Effector memory CD8-positive, alpha-beta T cell (primary cell): Measurements from ENCODE around the gene ZMYM4.

Experiments used
- ATAC-seq: fragments of 150-1000 bp; cut with Tn5 transposase; replicated peaks from 2 replicates; pipeline ENCODE4 v1.10.0; 2021; ENCODE audit warnings: mild to moderate bottlenecking, moderate library complexity
- DNase-seq, 3 experiments: peaks; one replicate each; pipeline ENCODE4 v3.0.0; 2021
- H3K27ac Mint-ChIP-seq, 2 donors: one replicate each; pipeline ENCODE4 v1.8.0; 2022; ENCODE audit warnings: mild to moderate bottlenecking in 2 of 2, mixed read lengths in 2 of 2, moderate library complexity in 2 of 2
- H3K27me3 Mint-ChIP-seq, 2 donors: one replicate each; pipeline ENCODE4 v1.8.0; 2022; ENCODE audit warnings: mixed read lengths in 2 of 2
- H3K36me3 Mint-ChIP-seq: one replicate; pipeline ENCODE4 v1.8.0; 2022; ENCODE audit warnings: mild to moderate bottlenecking, moderate library complexity, mixed read lengths; ENCODE audit not compliant: insufficient read depth
- H3K4me1 Mint-ChIP-seq, 2 donors: one replicate each; pipeline ENCODE4 v1.8.0; 2022; ENCODE audit warnings: low read depth in 2 of 2, mixed read lengths in 2 of 2
- H3K4me3 Mint-ChIP-seq, 2 donors: one replicate each; pipeline ENCODE4 v1.8.0; 2022; ENCODE audit warnings: mild to moderate bottlenecking in 2 of 2, mixed read lengths in 2 of 2, moderate library complexity in 2 of 2
- H3K9me3 Mint-ChIP-seq, 2 donors: one replicate each; pipeline ENCODE4 v1.8.0; 2022; ENCODE audit warnings: mixed read lengths in 2 of 2

ZMYM4 gene

GRCh38 chr1:35407743-35408142 is 139.2 kb downstream of the ZMYM4 start:
- no peaks in the 10 kb centered on the region for H3K4me1 Mint-ChIP-seq
- H3K9me3 Mint-ChIP-seq = no peaks in the 10 kb centered on the region
- no peaks in the 10 kb centered on the region for H3K27me3 Mint-ChIP-seq
- H3K36me3 Mint-ChIP-seq = peaks cover 39% of the 10 kb centered on the region
- ATAC-seq (no peak), DNase-seq (no peak)
- H3K4me3 Mint-ChIP-seq = no peak overlapping the region
- H3K27ac Mint-ChIP-seq = no peak overlapping the region

- H3K4me1 Mint-ChIP-seq = no peaks in the 10 kb centered on the region
- DNase-seq (no peak), ATAC-seq (no peak)
- H3K9me3 Mint-ChIP-seq = no peaks in the 10 kb centered on the region
- H3K36me3 Mint-ChIP-seq = peaks cover 45% of the 10 kb centered on the region
- peak overlapping the region in 1 of 2 donors; percentile 44 for H3K27ac Mint-ChIP-seq
- H3K4me3 Mint-ChIP-seq = no peak overlapping the region
- H3K27me3 Mint-ChIP-seq = no peaks in the 10 kb centered on the region
Observed at GRCh38 chr1:35408925-35409324, 140.4 kb downstream of the ZMYM4 start.

GRCh38 chr1:35426097-35426586 is 157.6 kb downstream of the ZMYM4 start:
- peaks cover 12% of the 10 kb centered on the region for H3K36me3 Mint-ChIP-seq
- no peak for DNase-seq
- no peak for ATAC-seq
- H3K4me3 Mint-ChIP-seq = no peak overlapping the region
- H3K9me3 Mint-ChIP-seq = no peaks in the 10 kb centered on the region
- H3K4me1 Mint-ChIP-seq = no peaks in the 10 kb centered on the region
- H3K27ac Mint-ChIP-seq = peak overlapping the region in 1 of 2 donors; percentile 26
- H3K27me3 Mint-ChIP-seq = no peaks in the 10 kb centered on the region

GRCh38 chr1:35428360-35428759 is 159.9 kb downstream of the ZMYM4 start:
- Mint-ChIP-seq H3K4me3 (no peak overlapping the region), H3K27me3 (no peaks in the 10 kb centered on the region), H3K36me3 (peaks cover 14% of the 10 kb centered on the region), H3K27ac (peak overlapping the region; percentile 63 to 65), H3K9me3 (no peaks in the 10 kb centered on the region), H3K4me1 (peaks cover 0 to 1% of the 10 kb centered on the region in 2 donors)
- DNase-seq = no peak
- no peak for ATAC-seq

- ATAC-seq = no peak
- peaks cover 0 to 1% of the 10 kb centered on the region in 2 donors for H3K4me1 Mint-ChIP-seq
- H3K27me3 Mint-ChIP-seq = no peaks in the 10 kb centered on the region
- H3K9me3 Mint-ChIP-seq = no peaks in the 10 kb centered on the region
- no peak for DNase-seq
- no peak overlapping the region for H3K4me3 Mint-ChIP-seq
- H3K36me3 Mint-ChIP-seq = peaks cover 27% of the 10 kb centered on the region
- H3K27ac Mint-ChIP-seq = no peak overlapping the region
Observed at GRCh38 chr1:35430762-35431161, 162.3 kb downstream of the ZMYM4 start.

GRCh38 chr1:35431173-35431599 is 162.7 kb downstream of the ZMYM4 start:
- ATAC-seq (no peak), DNase-seq (no peak)
- peaks cover 29% of the 10 kb centered on the region for H3K36me3 Mint-ChIP-seq
- peaks cover 0 to 1% of the 10 kb centered on the region in 2 donors for H3K4me1 Mint-ChIP-seq
- H3K27ac Mint-ChIP-seq = peak overlapping the region in 1 of 2 donors; percentile 0
- H3K27me3 Mint-ChIP-seq = no peaks in the 10 kb centered on the region
- no peak overlapping the region for H3K4me3 Mint-ChIP-seq
- H3K9me3 Mint-ChIP-seq = no peaks in the 10 kb centered on the region

GRCh38 chr1:35432231-35432630 is 163.7 kb downstream of the ZMYM4 start:
- H3K36me3 Mint-ChIP-seq = peaks cover 35% of the 10 kb centered on the region
- no peaks in the 10 kb centered on the region for H3K9me3 Mint-ChIP-seq
- no peak overlapping the region for H3K27ac Mint-ChIP-seq
- H3K27me3 Mint-ChIP-seq = no peaks in the 10 kb centered on the region
- peaks cover 0 to 1% of the 10 kb centered on the region in 2 donors for H3K4me1 Mint-ChIP-seq
- DNase-seq = no peak
- H3K4me3 Mint-ChIP-seq = no peak overlapping the region
- ATAC-seq = no peak

GRCh38 chr1:35433714-35434113 is 165.2 kb downstream of the ZMYM4 start:
- Mint-ChIP-seq H3K4me1 (peaks cover 0 to 1% of the 10 kb centered on the region in 2 donors), H3K4me3 (no peak overlapping the region), H3K36me3 (peaks cover 39% of the 10 kb centered on the region), H3K27ac (peak overlapping the region in 1 of 2 donors; percentile 25), H3K9me3 (no peaks in the 10 kb centered on the region), H3K27me3 (no peaks in the 10 kb centered on the region)
- DNase-seq (no peak), ATAC-seq (no peak)

- Mint-ChIP-seq H3K4me1 (peaks cover 0 to 1% of the 10 kb centered on the region in 2 donors), H3K27ac (no peak overlapping the region), H3K4me3 (no peak overlapping the region), H3K9me3 (no peaks in the 10 kb centered on the region), H3K36me3 (peaks cover 44% of the 10 kb centered on the region), H3K27me3 (no peaks in the 10 kb centered on the region)
- no peak for DNase-seq
- no peak for ATAC-seq
Observed at GRCh38 chr1:35434703-35435102, 166.2 kb downstream of the ZMYM4 start.

GRCh38 chr1:35436078-35436477 is 167.6 kb downstream of the ZMYM4 start:
- ATAC-seq = no peak
- H3K27me3 Mint-ChIP-seq = no peaks in the 10 kb centered on the region
- peaks cover 47% of the 10 kb centered on the region for H3K36me3 Mint-ChIP-seq
- peaks cover 0 to 1% of the 10 kb centered on the region in 2 donors for H3K4me1 Mint-ChIP-seq
- no peaks in the 10 kb centered on the region for H3K9me3 Mint-ChIP-seq
- H3K4me3 Mint-ChIP-seq = no peak overlapping the region
- H3K27ac Mint-ChIP-seq = peak overlapping the region in 1 of 2 donors; percentile 33
- no peak for DNase-seq

- peaks cover 53% of the 10 kb centered on the region for H3K36me3 Mint-ChIP-seq
Observed at GRCh38 chr1:35437200-35437599, 168.7 kb downstream of the ZMYM4 start.

GRCh38 chr1:35439626-35440025 is 171.1 kb downstream of the ZMYM4 start:
- ATAC-seq (no peak), DNase-seq (no peak)
- H3K4me1 Mint-ChIP-seq = no peaks in the 10 kb centered on the region
- H3K27ac Mint-ChIP-seq = peak overlapping the region; percentile 11 to 33
- H3K9me3 Mint-ChIP-seq = no peaks in the 10 kb centered on the region
- no peaks in the 10 kb centered on the region for H3K27me3 Mint-ChIP-seq
- peaks cover 38% of the 10 kb centered on the region for H3K36me3 Mint-ChIP-seq
- H3K4me3 Mint-ChIP-seq = no peak overlapping the region

More at GRCh38 chr1:35437200-35437599, 168.7 kb downstream of the ZMYM4 start:
- H3K9me3 Mint-ChIP-seq = no peaks in the 10 kb centered on the region
- no peak for ATAC-seq
- H3K27ac Mint-ChIP-seq = peak overlapping the region; percentile 11 to 33
- no peak overlapping the region for H3K4me3 Mint-ChIP-seq
- H3K4me1 Mint-ChIP-seq = peaks cover 0 to 1% of the 10 kb centered on the region in 2 donors
- H3K27me3 Mint-ChIP-seq = no peaks in the 10 kb centered on the region
- DNase-seq = no peak

GRCh38 chr1:35441926-35442579 is 173.5 kb downstream of the ZMYM4 start:
- no peaks in the 10 kb centered on the region for H3K4me1 Mint-ChIP-seq
- DNase-seq (no peak), ATAC-seq (no peak)
- no peaks in the 10 kb centered on the region for H3K27me3 Mint-ChIP-seq
- peaks cover 26% of the 10 kb centered on the region for H3K36me3 Mint-ChIP-seq
- no peak overlapping the region for H3K4me3 Mint-ChIP-seq
- H3K9me3 Mint-ChIP-seq = no peaks in the 10 kb centered on the region
- no peak overlapping the region for H3K27ac Mint-ChIP-seq

GRCh38 chr1:35442734-35443133 is 174.2 kb downstream of the ZMYM4 start:
- ATAC-seq = no peak
- H3K36me3 Mint-ChIP-seq = peaks cover 27% of the 10 kb centered on the region
- no peaks in the 10 kb centered on the region for H3K4me1 Mint-ChIP-seq
- no peak for DNase-seq
- no peak overlapping the region for H3K4me3 Mint-ChIP-seq
- no peaks in the 10 kb centered on the region for H3K9me3 Mint-ChIP-seq
- no peak overlapping the region for H3K27ac Mint-ChIP-seq
- H3K27me3 Mint-ChIP-seq = no peaks in the 10 kb centered on the region
